Stimulated activated CD4-positive, alpha-beta T cell treated with anti-CD3 and anti-CD28 coated beads, Interleukin-2, amount 100 ng/mL, for 4 hours (primary cell): ENCODE results near the gene DMRTC2.
"Not testable (repeated sequence)": the region's sequence is repeated elsewhere in the genome, so short reads cannot be mapped to it uniquely, and the experiment has no call there.

Experiments
- DNase-seq: peaks from one replicate; pipeline ENCODE4 v3.0.0-alpha.2; 2020; ENCODE audit warnings: low read depth

Gene DMRTC2

DNA sequence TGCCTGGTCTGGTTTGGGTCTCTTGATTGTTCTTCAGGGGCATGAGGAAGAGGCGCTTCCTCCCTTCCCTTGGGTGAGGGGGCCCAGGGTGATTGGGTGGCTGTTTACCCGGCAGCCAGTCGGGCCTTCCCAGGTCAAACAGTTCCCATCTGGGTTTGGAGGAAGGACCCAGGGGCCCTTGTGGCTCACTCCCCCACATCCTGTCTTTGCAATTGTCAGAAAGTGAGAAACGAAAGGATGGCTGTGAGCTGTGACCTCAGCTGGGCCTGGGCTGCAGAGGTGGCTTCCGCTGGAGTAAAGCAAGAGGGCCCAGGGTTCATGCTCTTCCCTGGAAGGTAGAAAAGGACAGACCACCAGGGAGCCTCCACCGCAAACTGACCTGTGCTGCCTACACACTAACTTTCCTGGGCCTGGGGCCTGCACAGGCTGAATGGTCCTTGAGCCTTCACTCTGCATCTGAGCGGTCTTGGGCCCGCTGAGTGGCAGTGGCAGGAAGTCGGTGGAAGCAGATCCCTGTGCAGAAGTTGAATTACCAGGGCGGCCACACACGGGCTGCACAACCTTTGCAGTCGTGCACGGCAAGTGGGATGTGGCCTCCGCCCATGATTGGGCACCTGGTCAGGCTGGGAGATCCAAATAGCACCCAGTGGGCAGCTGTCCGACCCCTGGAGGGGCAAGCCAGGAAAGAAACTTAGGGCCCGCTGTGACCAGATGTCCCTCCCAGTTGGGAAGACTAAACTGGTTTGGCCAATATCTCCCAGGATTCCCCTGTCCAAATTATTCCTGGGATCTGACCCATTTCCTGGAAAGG, 26.9 kb downstream of the DMRTC2 start:
- no peak for DNase-seq

DNA sequence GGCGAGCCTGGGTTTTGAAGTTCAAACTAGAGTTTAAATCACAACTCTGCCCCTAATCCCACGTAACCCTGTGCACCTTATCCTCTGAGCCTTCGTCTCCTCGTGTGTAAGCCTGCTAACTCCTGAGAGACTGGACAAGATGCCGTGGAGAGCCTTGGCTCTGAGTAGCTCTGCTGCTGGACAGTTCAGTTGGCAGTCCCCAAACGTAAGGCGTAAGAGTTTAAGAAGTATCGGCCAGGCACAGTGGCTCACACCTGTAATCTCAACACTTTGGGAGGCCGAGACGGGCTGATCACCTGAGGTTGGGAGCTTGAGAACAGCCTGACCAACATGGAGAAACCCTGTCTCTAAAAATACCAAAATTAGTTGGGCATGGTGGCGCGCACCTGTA, 27.5 kb downstream of the DMRTC2 start:
- DNase-seq, result no peak

DNA sequence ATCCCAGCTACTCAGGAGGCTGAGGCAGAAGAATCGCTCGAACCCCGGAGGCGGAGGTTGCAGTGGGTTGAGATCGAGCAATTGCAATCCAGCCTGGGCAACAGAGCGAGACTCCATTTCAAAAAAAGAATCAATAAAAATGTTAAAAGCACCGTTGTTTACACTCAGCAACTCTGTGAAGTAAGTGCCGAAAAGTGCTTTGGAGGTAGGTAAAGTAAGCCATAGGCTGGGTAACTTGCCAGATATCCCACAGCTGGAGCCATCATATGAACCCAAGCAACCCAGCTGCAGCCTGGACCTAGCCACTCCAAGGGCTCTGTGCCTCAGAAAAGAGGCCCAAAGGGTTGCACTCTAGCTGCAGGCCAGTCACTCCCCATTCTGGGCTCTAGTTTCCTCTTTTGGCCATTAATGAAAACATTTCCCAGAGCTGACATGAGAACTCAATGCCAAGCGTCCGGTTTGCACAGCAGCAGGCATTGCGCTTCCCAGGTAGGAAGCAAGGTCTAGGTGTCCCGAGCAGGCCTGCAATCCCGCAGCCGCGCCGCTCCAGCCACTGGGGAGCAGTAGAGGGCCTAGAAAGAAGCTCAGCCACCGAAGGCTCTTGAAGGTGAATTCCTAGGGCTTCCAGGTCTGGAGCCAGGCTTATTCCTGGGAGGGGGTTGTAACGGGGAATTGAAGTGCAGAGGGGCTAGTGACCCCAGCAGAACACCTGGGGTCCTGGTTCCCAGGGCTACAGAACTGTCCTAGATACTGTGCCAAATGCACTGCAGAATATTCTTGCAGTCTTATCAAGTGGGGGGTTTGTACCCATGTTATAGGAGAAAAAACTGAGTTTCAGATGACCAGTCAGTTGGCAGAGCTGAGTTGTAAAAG, 28.2 kb downstream of the DMRTC2 start:
- DNase-seq, result peak; percentile 54

DNA sequence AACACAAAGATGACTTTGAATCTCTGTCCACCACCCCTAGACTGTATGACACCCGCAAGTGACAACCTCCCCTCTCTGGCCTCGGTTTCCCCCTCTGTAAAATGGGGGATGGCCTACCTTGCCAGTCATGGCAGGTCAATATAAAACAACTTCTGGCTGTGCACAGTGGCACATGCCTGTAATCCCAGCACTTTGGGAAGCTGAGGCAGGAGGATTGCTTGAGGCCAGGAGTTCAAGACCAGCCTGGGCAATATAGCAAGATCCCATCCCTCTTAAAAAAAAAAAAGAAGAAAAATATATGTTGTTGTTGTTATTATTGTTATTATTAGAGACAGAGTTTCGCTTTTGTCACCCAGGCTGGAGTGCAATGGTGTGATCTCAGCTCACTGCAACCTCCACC, 31.1 kb downstream of the DMRTC2 start:
- not testable (repeated sequence) for DNase-seq

DNA sequence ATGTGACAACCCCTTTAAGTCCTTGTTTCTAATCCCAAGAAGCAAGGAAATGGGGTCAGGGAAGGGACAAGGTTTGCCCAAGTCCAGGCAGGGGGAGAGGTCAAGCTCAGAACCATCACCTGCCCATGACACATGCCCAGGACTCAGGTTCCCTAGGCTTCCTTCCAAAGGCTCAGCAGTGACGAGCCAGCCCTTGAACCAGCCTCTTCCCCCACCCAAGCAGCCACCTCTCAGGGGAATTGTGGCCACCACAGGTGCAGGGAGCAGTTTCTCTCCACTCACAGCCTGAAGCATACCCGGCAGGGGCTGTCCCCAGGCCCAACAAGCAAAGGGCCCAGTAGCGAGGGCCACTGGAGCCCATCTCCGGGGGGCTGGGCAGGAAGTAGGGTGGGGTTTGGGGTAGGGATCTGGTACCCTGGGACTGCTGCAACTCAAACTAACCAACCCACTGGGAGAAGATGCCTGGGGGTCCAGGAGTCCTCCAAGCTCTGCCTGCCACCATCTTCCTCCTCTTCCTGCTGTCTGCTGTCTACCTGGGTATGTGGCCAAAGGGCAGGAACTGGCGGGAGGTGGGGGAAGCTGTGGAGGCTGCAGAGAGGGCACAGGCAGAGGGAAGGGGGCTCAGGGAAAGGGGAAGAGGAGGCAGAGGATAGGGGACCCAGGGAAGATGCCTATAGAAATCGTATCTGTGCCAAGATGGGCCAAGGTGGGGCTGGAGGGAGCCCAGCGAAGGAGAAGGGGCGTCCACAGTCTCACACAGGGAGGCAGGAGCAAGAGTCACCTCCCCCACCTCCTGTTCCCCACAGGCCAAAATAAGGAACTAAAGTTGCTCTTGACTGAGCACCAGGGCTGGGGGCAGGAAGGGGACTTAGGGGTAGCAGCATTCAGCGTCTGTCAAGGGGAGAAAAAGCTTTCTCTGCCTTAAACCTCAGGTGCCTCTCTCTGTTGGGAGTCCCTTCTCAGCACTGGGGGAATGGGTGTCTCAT, 32.3 kb downstream of the DMRTC2 start, which contains the start of gene CD79A:
TSS of gene CD79A (plus strand) at position 433 of the 986 bp plus-strand sequence. CDS start at position 459, 26 bp downstream.
- no peak for DNase-seq

DNA sequence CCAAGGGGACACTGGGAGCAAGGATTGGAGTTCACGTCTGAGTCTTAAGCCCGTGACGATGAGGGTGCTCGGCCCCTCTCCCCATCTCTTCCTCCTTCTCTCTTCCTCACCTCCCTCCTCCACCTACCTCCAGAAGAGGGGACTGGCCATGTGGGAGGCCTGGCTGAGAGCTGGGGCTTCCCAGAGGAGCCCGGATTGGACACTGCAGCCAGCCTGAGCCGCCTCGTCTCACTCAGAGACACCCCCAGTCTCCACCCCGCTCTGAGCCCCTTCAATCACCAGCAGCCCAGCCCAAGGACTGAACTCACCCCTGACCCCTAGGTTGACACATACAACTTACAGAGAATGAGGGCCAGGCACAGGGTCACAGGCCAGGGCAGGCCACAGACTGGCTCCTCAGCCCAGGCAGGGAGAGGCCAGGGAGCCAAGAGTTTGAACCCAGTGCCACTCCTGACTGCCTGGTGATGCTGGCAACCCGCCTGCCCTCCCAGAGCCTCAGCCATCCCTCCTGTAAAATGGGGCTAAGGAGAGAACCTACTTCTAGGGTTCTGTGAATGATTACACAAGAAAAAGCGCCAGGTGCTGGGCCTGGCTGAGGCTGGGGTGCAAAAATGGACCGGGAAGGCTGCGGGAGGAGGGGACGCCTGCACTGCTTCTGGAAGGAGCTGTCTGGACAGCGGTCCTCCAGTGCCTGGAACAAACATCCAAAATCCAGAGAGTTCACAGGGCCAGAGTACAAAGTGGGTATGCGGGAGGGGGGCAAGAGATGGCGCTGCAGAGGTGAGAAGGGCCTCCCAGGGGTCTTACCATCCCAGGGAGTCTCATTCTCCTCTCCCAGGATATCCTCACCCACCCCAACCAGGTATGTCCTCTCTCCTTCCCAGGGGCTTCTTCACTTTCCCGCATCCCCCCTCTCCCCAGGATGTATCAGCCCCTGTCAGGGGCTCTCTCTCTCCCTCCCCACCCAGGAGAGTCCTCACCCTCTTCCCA, 33.4 kb downstream of the DMRTC2 start:
- DNase-seq, result no peak

DNA sequence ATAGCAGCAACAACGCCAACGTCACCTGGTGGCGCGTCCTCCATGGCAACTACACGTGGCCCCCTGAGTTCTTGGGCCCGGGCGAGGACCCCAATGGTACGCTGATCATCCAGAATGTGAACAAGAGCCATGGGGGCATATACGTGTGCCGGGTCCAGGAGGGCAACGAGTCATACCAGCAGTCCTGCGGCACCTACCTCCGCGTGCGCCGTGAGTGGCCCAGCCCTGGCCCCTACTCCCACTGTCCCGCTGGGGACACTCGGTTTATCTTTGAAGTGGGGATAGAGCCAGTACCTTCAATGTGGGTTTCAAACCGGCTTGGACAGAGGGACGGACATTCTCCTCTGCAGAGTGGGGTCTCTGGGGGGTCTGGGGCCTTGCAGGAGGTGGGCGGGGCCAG, 34.2 kb downstream of the DMRTC2 start:
- no peak for DNase-seq

DNA sequence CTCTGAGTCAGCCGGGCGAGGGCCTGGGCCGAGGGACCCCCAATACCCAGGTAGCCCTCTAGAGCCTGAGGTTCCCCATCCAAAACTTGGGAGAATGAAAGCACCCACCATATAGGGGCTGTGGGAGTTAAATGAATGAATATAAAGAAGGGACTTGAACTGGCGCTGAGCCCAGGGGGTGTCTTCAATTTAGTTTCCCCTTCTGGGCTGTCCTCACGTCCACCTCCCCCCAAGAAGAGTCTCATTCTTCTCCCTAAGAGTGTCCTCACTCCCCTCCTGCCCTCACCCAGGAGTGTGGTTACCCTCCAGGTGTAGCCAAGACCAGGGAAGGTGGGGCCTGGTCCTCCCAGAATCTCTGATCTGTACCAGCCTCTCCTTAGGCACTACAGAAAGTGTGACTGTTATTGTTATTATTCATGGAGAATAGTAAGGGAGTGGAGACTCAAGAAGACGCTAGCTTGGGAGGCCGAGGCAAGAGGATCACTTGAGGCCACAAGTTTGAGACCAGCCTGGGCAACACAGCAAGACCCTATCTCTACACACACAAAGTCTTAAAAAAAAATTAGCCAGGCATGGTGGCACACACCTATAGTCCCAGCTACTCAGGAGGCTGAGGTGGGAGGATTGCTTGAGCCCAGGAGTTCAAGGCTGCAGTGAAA, 35.0 kb downstream of the DMRTC2 start:
- DNase-seq, result no peak

DNA sequence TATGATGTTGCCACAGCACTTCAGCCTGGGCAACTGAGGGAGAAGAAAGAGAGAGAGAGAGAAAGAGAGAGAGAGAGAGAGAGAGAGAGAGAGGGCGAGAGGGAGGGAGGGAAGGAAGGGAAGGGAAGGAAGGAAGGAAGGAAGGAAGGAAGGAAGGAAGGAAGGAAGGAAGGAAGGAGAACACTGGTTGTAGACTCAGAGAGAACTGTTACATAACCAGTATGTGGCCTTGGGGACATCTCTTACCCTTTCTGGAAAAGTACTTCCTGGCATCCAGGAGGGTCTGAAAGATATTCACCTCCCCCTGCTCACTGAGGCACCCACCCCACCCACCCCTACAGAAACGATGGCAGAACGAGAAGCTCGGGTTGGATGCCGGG, 35.5 kb downstream of the DMRTC2 start:
- DNase-seq, result no peak

DNA sequence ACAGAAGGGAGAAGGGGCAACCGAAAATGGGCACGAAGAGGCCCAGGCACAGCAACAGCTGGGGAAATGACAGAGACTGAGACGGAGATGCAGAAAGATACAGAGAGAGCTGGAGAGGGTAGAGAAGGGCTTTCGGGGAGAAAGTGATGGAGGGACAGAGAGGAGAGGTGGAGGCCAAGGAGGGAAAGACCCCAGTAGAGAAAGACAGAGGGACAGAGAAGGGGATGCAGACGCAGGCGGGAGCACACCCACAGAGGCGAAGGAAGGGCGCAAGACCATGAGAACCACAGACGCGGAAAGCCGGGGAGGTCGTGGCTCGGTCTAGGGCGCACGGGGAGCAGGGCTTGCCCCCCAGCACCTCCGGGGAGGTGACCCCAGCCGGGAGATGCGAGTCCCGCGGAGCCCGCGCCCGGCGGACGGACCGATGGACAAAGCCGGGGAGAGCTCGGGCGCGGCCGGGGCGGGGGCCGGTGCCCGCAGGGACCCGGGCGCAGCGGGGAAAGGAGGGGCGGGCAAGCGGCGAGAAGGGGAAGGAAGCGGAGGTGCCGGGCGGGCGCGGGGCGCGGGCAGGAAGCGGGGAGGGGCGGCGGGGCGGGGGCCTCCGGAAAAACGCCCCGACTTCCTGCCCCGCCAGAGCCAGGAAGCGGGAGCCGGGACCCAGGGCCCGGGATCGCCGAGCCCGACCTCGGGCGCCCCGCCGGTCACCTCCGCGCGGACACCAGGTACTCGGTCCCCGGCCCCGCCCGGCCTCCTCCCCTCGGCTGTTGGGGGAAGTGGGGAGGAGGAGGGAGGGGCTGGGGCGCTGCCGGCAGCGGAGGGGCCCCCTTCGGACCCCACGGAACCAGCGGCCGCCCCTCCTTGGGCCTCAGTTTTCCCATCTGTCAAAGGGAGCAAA, 38.0 kb downstream of the DMRTC2 start, which contains the start of gene ARHGEF1:
TSS of gene ARHGEF1 (plus strand) at position 617 of the 895 bp plus-strand sequence. CDS start 4,899 bp downstream, outside the sequence.
- peak; percentile 35 for DNase-seq

DNA sequence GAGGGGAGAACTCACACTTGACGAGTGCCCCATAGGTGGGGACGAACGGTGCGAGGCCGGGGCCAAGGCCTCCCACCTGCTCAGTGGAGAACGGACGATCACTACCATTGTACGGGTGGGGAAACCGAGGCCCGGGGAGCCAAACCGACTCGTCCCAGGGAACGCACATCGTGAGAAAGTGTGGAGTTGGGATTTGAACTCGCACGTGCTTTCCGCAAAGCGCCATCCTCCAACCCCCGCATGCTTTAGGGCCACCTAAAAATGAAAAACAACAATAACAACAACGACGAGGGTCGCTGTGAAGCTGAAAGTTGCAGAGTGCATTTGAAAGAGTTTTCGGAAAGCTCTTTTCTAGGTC, 38.6 kb downstream of the DMRTC2 start:
- no peak for DNase-seq

DNA sequence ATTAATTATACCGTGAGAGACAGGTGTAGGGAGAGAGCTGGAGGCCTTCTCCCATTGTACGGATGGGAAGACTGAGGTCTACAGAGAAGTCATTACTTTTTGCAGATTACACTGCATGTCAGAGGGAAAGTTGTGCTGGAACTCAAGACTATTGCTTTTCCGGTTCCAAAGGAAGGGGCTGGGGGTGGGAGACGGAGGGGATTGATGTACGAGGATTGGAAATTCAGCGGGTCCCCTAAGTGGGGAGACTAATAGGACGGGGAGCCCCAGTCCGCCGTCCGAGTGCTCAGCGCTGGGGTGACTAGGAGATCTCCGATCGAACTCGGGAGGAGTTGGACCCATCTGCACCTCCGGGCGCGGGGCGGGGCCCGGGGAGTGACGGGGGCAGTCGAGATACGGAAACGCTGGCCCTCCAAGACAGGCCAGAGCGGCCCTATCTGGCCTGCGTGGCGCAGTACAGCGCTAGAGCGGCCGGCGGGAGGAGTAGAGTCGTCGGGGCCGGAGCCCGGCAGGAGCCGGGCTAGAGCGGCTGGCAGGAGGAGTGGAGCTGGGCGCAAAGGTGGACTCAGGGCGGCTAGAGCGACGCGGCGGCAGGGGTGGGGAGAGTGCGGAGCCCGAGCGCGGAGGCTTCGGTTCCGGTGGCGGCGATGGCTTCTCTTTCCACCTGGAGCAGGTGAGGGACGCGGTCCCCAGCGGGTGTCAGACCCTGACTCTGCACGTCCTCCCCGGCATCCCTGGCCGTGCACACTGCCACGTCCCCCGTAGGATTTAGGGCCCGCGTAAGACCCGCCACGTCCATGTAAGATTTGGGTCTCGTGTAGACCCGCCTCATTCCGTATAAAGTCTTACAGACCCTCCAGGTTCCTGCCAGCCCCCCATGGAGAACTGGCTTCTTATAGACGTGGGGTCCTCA, 39.2 kb downstream of the DMRTC2 start:
- DNase-seq, result peak; percentile 79

DNA sequence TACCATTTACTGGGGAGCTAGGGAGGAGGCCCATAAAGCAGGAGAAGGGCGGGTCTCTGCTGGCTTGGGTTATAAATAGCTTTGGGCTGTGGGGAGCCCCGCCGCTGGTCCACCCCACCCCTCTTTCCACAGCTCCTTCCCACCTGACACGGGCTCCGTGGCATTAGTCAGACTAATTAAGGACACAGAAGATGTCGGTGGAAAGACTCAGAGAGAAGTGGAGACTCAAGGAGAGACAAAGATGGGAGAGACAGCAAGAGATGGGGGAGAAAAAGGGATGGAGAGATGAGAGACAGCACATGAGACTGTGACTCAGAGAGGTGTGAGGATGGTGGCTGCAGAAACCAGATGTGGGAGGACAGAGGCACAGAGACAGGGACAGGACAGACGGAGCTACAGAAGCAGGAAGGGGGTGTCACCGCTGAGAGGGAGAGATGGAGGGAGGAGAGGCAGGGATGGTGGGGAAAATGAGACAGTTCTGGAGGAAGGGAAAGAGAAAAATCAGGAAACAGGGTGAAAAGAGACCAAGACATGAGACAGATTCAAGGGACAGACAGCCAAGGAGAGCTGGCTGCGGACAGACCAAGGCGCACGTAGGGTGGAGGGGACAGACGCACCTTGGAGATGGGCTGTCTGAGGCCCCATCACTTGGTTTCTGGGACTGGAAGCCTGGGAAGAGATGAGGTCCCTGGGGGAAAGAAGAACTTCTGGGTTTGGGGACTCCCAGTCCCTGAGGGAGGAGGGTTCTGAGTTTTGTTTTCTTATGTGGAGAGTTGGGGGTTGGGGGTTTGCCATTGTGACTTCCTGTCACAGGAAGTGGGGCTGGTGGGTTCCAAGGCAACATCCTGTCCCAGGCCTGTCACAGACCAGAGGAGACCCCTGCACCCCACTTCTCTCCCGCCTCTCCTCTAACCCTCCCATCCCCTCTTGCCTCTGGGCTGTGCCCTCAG, 42.2 kb downstream of the DMRTC2 start:
- peak; percentile 41 for DNase-seq

DNA sequence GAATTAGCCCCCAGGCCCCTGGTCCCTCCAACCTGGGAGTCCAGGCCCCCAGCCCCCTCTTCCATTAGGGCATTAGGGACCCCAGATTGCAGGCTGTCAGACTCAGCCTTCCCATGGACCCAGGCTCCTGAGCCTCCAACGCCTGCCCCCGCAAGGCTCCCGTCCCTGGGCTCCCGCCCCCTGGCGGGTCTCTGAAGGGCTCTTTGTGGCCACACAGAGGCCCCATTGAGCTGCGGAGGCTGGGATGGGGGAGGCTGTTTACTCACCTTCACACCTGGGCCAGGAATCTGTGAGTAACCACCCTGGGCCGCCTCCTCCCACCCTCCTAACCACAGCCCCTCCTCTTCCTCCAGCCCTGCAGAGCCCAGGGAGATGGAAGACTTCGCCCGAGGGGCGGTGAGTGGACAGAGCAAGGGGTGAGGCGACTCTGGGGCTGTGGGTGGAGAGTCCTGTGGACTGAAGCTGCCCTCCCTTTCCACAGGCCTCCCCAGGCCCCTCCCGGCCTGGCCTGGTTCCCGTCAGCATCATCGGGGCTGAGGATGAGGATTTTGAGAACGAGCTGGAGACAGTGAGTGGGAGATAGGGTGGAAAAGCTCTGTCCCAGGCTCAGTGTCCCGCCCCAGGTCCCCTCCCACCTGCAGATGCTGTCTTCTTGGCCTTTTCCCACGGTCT, 43.0 kb downstream of the DMRTC2 start:
- DNase-seq, result peak; percentile 90

DNA sequence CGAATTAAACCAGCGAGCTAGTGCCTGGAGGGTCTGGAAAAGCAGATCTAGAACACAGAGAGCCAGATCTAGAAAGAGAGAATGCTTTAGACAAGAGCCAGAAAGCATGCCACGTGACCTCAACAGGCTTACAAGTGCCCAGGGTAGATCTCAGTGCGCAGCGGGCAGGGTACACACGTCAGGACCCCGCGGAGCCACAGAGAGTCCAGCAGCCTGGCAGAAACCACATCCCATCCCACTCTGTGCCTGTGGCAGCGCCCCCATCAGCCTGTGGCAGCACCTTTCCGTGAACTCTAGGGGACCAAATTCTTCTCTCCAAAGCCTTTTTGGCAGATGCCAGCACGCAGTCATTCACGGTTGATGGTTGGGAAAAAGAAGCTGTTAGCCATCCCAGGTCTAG, 44.1 kb downstream of the DMRTC2 start:
- DNase-seq, result no peak

DNA sequence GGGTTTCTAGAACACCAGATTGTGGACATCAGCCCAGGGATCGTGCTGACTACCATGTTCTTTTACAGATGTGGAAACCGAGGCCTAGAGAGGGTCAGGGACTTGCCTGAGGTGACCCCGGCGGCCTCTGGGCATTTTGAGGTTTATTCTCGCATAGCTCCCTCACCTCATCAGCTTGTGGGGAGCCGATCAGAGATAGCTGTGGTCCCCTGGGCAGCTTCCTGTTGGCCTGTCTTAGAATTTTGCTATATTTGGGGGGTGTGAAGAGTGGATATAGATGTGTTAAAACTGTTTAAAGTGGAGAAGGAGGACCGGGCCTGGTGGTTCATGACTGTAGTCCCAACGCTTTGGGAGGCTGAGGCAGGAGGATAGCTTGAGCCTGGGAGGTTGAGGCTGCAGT, 45.1 kb downstream of the DMRTC2 start:
- no peak for DNase-seq
